Hepatocyte (in vitro differentiated cells): Measurements from ENCODE around the gene RAET1E.

Source experiments
- EZH2 ChIP-seq: fragments of 200-600 bp; sonication (generic); IDR thresholded peaks from 2 replicates; pipeline ENCODE4 v1.6.1; 2016; ENCODE audit warnings: antibody characterized with exemption, mild to moderate bottlenecking, borderline replicate concordance
- TF ChIP-seq, protein P1 (sequence below): fragments of 200-600 bp; sonication (generic); IDR thresholded peaks from 2 replicates; pipeline ENCODE4 v1.5.1; 2016; ENCODE audit warnings: antibody characterized with exemption, mild to moderate bottlenecking; ENCODE audit not compliant: poor library complexity

DNA sequence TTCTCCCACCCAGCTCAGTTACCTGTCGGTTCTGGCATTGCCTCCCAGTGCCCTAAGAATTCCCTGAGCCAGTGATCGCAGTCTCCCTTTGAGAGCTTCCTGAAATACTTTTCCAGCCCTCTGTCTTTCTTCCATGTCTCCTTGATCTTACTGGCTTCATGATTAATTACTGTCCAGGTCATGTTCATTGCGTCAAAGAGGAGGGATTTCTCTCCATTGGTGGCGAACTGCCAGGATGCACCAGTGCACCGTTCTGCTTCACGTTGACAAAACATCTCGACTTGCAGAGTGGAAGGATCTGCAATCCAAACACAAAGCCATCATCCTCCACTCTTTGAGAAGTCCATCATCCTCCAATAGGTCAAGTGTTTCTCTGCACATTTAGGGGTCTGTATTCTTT is 8.6 kb downstream of the RAET1E start:
- TF ChIP-seq, protein P1, sequence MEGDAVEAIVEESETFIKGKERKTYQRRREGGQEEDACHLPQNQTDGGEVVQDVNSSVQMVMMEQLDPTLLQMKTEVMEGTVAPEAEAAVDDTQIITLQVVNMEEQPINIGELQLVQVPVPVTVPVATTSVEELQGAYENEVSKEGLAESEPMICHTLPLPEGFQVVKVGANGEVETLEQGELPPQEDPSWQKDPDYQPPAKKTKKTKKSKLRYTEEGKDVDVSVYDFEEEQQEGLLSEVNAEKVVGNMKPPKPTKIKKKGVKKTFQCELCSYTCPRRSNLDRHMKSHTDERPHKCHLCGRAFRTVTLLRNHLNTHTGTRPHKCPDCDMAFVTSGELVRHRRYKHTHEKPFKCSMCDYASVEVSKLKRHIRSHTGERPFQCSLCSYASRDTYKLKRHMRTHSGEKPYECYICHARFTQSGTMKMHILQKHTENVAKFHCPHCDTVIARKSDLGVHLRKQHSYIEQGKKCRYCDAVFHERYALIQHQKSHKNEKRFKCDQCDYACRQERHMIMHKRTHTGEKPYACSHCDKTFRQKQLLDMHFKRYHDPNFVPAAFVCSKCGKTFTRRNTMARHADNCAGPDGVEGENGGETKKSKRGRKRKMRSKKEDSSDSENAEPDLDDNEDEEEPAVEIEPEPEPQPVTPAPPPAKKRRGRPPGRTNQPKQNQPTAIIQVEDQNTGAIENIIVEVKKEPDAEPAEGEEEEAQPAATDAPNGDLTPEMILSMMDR = no peak
- no peak for TF ChIP-seq EZH2
